GM19023 (cell line): ENCODE results near the gene KMT2A.
"Not testable (repeated sequence)": the region's sequence is repeated elsewhere in the genome, so short reads cannot be mapped to it uniquely, and the experiment has no call there.

Source experiments
- ATAC-seq: cut with Tn5 transposase; IDR thresholded peaks from one replicate; pipeline ENCODE4 v1.9.1; 2021; ENCODE audit warnings: mild to moderate bottlenecking, moderate library complexity; ENCODE audit not compliant: unreplicated experiment

The KMT2A gene

GRCh38 chr11:118435893-118436624, at the start of gene KMT2A:
Gene KMT2A (plus strand): TSS chr11:118436492. CDS start chr11:118436513, 21 bp downstream.
- ATAC-seq = peak; percentile 50

- ATAC-seq = no peak
Measured at GRCh38 chr11:118396097-118396501, 40.2 kb upstream of the KMT2A start.

DNA sequence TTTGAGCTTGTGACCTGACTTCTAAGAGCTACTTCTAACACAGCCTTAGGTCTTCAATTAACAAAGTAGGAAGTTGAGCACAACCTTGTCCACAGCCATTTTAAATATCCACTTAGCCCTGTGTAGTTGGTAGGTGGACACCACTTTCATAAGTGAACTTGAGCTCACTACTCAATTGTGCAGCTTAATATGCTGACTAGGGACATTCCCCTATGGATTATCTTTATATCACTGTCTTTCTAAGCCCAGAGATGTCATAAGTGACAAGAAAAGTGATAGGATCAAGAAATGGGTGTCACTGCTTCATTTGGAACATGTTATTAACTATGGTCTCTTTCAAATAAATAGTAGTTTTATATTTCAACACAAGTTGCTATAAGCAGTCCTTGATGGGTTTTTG, 38.8 kb upstream of the KMT2A start:
- no peak for ATAC-seq

GRCh38 chr11:118398791-118399559, 37.3 kb upstream of the KMT2A start:
- ATAC-seq = no peak

DNA sequence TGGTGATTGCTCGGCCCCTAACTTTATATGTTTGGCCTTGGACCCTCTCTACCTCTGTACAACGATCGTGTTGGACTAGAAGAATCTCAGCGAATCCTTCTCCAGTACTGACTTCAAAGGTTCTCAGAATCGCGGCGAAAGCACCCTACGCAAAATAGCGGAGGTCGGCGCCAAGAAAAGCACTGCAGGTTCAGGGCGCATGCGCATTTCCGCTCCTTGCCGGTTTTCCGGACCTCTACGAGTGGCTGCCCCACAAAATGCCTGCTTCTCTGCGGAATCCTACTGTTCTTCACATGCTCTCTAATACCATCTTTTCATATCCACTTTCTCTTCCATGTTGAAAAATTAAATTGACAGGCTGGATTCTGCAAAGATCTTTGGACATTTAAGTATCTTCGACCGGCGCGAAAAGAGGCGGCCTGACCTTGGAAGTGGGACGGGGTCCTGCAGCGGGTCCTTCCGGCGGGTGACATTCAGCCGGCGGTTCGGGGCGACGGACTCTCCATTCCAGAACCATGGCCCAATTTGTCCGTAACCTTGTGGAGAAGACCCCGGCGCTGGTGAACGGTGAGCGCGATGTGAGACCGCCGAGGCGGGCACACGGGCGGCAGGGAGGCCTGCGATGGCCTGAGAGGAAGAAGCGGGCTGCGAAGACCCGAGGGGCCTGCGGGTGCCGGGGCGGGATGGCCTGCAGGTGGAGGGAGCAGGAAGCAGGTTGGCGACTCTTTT, 35.0 kb upstream of the KMT2A start, which contains the start of gene ATP5MG:
Gene ATP5MG, plus strand, starts transcription at position 456 of the 729 bp plus-strand sequence. Its CDS starts 60 bp downstream, at position 516.
- peak; percentile 69 for ATAC-seq

DNA sequence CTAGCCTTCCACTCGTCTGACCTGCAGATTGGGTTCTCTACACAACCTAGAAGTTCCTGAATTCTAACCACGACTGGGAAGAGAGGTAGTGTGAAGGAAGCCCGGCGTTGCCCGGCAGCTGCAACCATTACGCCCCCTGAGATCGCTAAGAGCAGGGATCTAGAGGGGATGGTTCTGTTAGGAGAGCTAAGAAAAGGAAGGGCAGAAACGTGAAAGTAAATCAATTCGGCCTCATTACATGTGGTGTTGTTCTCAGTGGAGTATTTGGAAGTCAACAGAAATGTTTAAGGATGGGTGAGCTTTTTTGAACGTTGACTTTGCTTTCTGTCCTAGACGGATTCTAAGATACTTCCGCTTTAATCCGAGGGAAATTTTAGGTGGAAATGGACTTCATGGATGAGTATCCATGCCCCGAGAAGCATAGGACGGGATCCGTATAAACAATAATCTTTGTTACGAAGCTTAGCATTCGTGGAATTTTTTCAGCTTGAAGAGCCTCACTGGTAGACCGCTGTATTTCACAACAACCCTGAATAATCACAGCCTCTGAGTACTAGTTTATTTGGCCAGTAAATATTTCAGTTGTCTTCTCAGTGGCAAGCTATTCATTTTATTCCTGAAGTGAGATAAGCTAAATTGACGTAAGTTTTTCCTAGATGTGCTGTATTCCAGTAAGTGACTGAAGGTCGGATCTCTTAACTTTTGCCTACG, 34.3 kb upstream of the KMT2A start:
- no peak for ATAC-seq

DNA sequence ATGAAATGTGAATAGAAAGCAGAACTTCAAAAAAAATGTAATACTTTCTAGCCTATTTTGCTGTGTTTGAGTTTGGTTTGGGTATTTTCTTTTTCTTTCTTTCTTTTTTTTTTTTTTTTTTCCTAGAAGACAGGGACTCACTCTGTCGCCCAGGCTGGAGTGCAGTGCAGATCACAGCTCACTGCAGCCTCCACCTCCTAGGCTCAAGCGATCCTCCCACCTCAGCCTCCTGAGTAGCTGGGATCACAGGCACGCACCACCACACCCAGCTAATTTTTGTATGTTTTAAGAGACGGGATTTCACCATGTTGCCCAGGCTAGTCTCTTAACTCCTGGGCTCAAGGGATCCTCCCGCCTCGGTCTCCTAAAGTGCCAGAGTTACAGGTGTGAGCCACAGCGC, 33.7 kb upstream of the KMT2A start:
- ATAC-seq = not testable (repeated sequence)

DNA sequence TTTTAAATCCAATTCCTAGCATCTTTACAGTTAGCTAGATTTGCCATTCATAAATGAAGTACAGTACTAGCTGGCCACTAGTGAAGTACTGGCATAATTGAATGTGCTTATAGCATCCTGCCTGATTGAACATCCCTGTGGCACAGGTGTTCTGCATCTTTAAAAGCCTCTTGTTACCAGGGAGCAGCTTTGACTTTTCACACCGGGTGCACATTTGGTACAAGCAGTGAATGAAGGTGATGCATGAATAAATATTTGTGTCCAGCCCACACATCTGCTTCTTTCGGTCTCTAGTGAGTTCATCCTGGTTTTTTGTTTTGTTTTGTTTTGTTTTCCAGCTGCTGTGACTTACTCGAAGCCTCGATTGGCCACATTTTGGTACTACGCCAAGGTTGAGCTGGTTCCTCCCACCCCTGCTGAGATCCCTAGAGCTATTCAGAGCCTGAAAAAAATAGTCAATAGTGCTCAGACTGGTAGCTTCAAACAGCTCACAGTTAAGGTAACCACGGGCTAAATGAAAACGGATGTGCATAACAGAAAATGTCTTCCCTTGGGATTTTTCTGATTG, 29.6 kb upstream of the KMT2A start:
- ATAC-seq = no peak

DNA sequence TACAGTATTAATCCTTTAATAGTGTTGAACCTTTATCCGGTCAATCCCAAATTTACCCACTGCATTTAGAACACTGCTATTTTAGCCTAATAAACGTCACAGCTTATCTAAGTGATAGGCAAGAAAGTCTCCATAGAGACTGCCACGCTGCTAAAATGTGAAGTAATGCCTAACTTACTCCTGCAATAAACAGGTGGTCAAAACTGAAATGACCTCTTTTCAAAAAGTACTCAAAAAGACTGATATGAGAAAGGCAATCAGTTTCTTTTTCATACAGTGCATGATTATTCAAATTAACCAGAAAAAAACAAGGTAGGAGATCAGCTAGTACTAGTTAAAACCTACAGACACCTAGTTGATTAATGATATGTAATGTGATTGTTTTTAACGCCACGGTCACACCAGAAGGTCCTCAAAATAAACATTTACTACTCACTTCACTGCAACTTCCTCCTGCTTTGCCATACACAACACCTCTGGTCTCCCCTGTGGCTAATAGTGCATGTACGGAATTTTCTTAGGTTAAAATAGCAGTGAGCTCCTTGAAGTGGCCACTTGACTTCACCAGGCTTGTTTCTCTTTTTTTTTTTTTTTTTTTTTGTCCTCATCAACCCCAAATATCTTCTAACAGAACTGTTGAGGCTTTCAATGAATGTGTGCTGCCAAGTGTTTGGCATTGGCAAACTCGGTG, 26.1 kb upstream of the KMT2A start:
- ATAC-seq = peak; percentile 62

GRCh38 chr11:118411530-118411929, 24.8 kb upstream of the KMT2A start:
- ATAC-seq = no peak

DNA sequence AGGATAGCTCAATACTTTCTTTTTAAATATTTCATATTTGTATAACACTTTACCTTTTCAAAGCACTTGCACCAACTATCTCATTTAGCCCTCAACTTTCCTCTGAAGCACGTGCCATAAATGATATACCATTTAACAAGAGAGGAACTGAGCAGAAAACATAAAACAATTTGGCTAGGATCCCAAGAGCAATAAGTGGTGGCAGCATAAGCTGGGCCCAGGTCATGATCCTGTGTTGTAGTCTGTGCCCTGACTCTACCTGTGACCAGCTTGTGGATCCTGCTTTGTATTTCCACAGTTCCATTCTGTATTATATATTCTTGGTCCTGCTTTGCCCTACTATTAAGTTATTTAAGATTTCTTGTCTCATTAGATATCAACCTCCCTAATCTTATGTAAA, 23.4 kb upstream of the KMT2A start:
- ATAC-seq = no peak

GRCh38 chr11:118415062-118415738, 21.1 kb upstream of the KMT2A start:
- ATAC-seq = no peak

- no peak for ATAC-seq
Measured at GRCh38 chr11:118415739-118416068, 20.6 kb upstream of the KMT2A start.

DNA sequence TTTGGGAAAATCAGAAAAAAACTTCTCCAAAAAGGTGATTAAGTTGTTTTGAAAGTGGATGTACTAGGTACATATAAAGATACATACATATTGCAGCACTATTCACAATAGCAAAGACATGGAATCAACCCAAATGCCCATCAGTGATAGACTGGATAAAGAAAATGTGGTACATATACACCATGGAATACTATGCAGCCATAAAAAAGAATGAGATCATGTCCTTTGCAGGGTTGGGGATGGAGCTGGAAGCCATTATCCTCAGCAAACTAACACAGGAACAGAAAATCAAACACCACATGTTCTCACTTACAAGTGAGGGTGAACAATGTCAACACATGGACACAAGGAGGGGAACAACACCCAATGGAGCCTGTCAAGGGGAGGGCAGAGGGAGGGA, 19.4 kb upstream of the KMT2A start:
- ATAC-seq = not testable (repeated sequence)

- no peak for ATAC-seq
Measured at GRCh38 chr11:118417801-118418200, 18.5 kb upstream of the KMT2A start.

GRCh38 chr11:118418766-118419165, 17.5 kb upstream of the KMT2A start:
- ATAC-seq = no peak

- no peak for ATAC-seq
Measured at GRCh38 chr11:118427707-118428106, 8.6 kb upstream of the KMT2A start.

GRCh38 chr11:118430956-118431355, 5.3 kb upstream of the KMT2A start:
- no peak for ATAC-seq

DNA sequence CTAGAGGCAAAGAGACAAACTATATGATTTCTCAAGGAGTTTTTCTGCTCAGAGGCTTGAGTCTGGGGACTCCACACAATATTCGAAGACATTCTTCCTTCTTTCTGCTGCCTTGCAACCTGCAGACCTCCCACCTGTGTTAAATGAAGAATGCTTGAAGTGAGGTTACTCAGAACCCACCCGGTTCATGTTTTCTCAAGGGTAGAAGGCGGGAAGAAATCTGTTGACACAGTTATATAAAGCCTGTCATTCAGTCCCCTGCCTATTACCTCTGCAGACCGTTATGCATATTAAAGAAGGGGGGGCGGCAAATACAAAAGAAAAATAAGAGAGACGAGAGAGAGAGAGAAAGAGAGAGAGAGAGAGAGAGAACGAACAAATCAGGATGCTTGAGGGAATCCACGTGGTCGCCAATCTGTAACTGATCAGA, 2.2 kb upstream of the KMT2A start:
- ATAC-seq = no peak
